Measurements from ENCODE around the gene KIF13A. TPM values are rescaled to one million over a fixed set of nuclear protein-coding genes. Genes with fewer than 3 reads are reported as not detected.

KIF13A gene
- total and polyA plus RNA-seq, 9 of the 15 experiments (the other 6 are each of a cell fraction or from before 2014, with no cell fraction given), result 3.6 to 44.3 (median 29.7) TPM

DNA sequence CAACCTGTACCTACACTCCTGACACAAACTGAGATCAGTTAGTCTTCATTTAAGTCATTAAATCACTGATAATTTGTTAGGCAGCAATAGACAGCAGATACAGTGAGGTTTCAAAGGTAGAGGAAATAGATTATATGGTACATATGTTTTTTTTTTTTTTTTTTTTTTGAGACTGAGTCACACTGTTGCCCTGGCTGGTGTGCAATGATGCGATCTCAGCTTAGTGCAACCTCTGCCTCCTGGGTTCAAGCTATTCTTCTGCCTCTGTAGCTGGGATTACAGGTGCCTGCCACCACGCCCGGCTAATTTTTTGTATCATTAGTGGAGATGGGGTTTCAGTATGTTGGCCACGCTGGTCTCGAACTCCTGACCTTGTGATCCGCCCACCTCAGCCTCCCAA lies 38.2 kb upstream of the KIF13A start (continued):
- TF ChIP-seq ZNF263 (CRISPR knock-in tag; IDR thresholded peaks at IDR 0.05; ENCODE audit: borderline replicate concordance) (no peak), NELFE (IDR thresholded peaks at IDR 0.05; ENCODE audit: insufficient read depth, insufficient read length) (no peak), ZNF778 (CRISPR knock-in tag; IDR thresholded peaks at IDR 0.05) (no peak)
- TF ChIP-seq, protein P1, sequence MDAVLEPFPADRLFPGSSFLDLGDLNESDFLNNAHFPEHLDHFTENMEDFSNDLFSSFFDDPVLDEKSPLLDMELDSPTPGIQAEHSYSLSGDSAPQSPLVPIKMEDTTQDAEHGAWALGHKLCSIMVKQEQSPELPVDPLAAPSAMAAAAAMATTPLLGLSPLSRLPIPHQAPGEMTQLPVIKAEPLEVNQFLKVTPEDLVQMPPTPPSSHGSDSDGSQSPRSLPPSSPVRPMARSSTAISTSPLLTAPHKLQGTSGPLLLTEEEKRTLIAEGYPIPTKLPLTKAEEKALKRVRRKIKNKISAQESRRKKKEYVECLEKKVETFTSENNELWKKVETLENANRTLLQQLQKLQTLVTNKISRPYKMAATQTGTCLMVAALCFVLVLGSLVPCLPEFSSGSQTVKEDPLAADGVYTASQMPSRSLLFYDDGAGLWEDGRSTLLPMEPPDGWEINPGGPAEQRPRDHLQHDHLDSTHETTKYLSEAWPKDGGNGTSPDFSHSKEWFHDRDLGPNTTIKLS (IDR thresholded peaks at IDR 0.05; ENCODE audit: borderline replicate concordance, low read depth), result no peak

DNA sequence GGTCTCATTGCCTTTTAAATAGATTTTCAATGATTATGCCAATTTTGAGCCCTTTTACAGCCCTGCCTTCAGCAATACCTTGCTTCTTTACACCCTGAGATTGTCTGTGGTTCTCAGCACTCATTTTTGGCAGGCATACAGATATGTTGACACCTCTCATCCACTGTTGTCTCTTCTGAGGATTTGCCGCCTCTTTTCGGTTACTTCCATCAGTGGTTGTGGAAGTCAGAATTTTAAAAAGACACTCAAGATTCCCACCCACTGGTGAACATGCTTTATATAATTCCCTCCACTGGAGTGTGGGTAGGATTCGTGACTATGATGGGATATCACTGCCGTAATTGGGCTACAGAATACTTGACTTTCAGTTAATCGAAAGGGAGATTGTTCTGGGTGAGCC lies 37.4 kb upstream of the KIF13A start:
- intact Hi-C loops (cut with micrococcal nuclease), result no loop called here
- peaks cover 4 to 8% of the 10 kb centered on the region in 2 experiments; a peak in 2 of 5 replicates for H3K4me1 ChIP-seq (replicated peaks in 1 of 2; ENCODE audit: control insufficient read depth in 2 of 2, insufficient read depth in 2 of 2, low read length in 2 of 2)
- POLR2A ChIA-PET, result interaction anchor here (0.7 to 1.2 kb wide), 2 partner anchors 8 to 9 kb away, joined by 3 to 4 read pairs; no protein-coding TSS in a partner anchor

More for the DNA sequence above, 37.4 kb upstream of the KIF13A start:
- 68% methylated on average over 5 of the region's 5 CpGs for WGBS (ENCODE audit: insufficient coverage, low coverage, missing lambda C conversion rate)
- DNase-seq (ENCODE audit: extremely low read depth in 1 of 4, low spot score in 3 of 4) (peak in 1 of 4 experiments; percentile 3), ATAC-seq (no peak), FAIRE-seq (no peak)
- Histone ChIP-seq H3K4me3 (no peak overlapping the region), H3K9me3 (replicated peaks; ENCODE audit: control insufficient read depth, insufficient read depth, low read depth, low read length) (peaks cover 3% of the 10 kb centered on the region; the same call in 1 of the 2 replicates), H3K9ac (ENCODE audit: insufficient read depth in 1 of 2, low read depth in 2 of 2, low read length in 2 of 2) (no peak overlapping the region), H3K36me3 (ENCODE audit: control insufficient read depth, insufficient read depth, low read length) (no peaks in the 10 kb centered on the region), H4K20me1 (replicated peaks; ENCODE audit: control insufficient read depth, insufficient read depth, low read length) (no peaks in the 10 kb centered on the region), H3K4me2 (ENCODE audit: insufficient read depth, low read length) (no peak overlapping the region), H3K9me1 (ENCODE audit: control insufficient read depth, insufficient read depth, low read length) (no peaks in the 10 kb centered on the region), H2AFZ (ENCODE audit: low read depth, low read length) (peak overlapping the region; percentile 32; the same call in 1 of the 2 replicates), H3K27me3 (ENCODE audit: control insufficient read depth in 2 of 2, insufficient read depth in 2 of 2, low read length in 2 of 2) (no peaks in the 10 kb centered on the region), H3K79me2 (ENCODE audit: control insufficient read depth, insufficient read depth, low read length) (no peaks in the 10 kb centered on the region), H3K27ac (ENCODE audit: extremely low read depth, low read depth, low read length) (no peak overlapping the region)
- CTCF ChIA-PET (ENCODE audit: low intra/inter-chr PET ratio), result no interaction called here
- TF ChIP-seq, protein P2, sequence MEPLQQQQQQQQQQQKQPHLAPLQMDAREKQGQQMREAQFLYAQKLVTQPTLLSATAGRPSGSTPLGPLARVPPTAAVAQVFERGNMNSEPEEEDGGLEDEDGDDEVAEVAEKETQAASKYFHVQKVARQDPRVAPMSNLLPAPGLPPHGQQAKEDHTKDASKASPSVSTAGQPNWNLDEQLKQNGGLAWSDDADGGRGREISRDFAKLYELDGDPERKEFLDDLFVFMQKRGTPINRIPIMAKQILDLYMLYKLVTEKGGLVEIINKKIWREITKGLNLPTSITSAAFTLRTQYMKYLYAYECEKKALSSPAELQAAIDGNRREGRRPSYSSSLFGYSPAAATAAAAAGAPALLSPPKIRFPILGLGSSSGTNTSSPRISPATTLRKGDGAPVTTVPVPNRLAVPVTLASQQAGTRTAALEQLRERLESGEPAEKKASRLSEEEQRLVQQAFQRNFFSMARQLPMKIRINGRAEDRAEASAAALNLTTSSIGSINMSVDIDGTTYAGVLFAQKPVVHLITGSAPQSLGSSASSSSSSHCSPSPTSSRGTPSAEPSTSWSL (CRISPR knock-in tag; IDR thresholded peaks at IDR 0.05; ENCODE audit: borderline replicate concordance), result no peak
- TF ChIP-seq SMARCB1 (IDR thresholded peaks at IDR 0.05; ENCODE audit: insufficient read length, low read depth) (no peak), SMAD2 (IDR thresholded peaks at IDR 0.05; ENCODE audit: low read depth, low read length) (no peak), KDM2B (CRISPR knock-in tag; IDR thresholded peaks at IDR 0.05) (no peak)
- in situ Hi-C loops (cut with MboI), result no loop called here
- BruUV-seq (replicated peaks), result no TSS peak
